HEK293 (cell line): ENCODE measurements around the gene PROK2.

ENCODE experiments used
- RBAK ChIP-seq: fragments of 450-650 bp; formaldehyde crosslinking; IDR thresholded peaks from 2 replicates; pipeline ENCODE4 v1.5.1; 2016; ENCODE audit warnings: missing biosample characterization, missing genetic modification characterization
- ZNF16 ChIP-seq: fragments of 450-650 bp; formaldehyde crosslinking; IDR thresholded peaks from 2 replicates; pipeline ENCODE4 v1.5.1; 2016; ENCODE audit warnings: low read depth, missing biosample characterization, missing genetic modification characterization
- ZNF311 ChIP-seq: fragments of 450-650 bp; formaldehyde crosslinking; IDR thresholded peaks from 2 replicates; pipeline ENCODE4 v1.5.1; 2017; ENCODE audit warnings: missing biosample characterization, missing genetic modification characterization, borderline replicate concordance
- ZNF624 ChIP-seq: fragments of 450-650 bp; formaldehyde crosslinking; IDR thresholded peaks from 2 replicates; pipeline ENCODE4 v1.5.1; 2017; ENCODE audit warnings: missing biosample characterization, missing genetic modification characterization
- TF ChIP-seq, protein P1 (sequence below): fragments of 450-650 bp; formaldehyde crosslinking; IDR thresholded peaks from 2 replicates; pipeline ENCODE4 v1.5.1; 2016; ENCODE audit warnings: missing biosample characterization, missing genetic modification characterization

DNA sequence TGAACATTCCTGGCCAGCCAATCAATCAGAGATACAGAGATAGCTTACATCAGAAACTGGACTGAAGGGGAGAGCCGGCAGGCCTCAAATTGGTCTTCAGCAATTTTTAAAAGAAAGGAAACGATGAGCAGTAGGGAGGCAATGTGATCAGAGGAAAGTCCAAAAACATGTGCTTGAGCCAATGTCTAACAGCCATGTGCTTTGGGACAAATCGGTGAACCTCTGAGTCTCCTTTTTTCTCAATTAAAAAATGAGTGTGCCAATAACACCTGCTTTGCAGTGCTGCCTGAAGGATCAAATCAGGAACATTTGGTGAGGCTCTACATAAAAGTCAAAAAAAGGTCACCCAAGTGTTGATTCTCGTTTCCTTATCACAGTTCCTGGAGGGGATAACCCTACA lies 52.3 kb downstream of the PROK2 start:
- TF ChIP-seq ZNF16 (tag by site-specific recombination), result no peak
- TF ChIP-seq ZNF624 (tag by site-specific recombination), result no peak
- no peak for TF ChIP-seq ZNF311 (tag by site-specific recombination)
- TF ChIP-seq, protein P1, sequence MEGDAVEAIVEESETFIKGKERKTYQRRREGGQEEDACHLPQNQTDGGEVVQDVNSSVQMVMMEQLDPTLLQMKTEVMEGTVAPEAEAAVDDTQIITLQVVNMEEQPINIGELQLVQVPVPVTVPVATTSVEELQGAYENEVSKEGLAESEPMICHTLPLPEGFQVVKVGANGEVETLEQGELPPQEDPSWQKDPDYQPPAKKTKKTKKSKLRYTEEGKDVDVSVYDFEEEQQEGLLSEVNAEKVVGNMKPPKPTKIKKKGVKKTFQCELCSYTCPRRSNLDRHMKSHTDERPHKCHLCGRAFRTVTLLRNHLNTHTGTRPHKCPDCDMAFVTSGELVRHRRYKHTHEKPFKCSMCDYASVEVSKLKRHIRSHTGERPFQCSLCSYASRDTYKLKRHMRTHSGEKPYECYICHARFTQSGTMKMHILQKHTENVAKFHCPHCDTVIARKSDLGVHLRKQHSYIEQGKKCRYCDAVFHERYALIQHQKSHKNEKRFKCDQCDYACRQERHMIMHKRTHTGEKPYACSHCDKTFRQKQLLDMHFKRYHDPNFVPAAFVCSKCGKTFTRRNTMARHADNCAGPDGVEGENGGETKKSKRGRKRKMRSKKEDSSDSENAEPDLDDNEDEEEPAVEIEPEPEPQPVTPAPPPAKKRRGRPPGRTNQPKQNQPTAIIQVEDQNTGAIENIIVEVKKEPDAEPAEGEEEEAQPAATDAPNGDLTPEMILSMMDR, result no peak
- no peak for TF ChIP-seq RBAK (tag by site-specific recombination)
